WERI-Rb-1 (cell line): ENCODE results near the gene PMS1.

Experiments
- DNase-seq: peaks from one replicate; pipeline ENCODE4 v3.0.0-alpha.2; 2020
- H3K27ac ChIP-seq: fragments of 250-450 bp; sonication (Bioruptor Pico); 2 replicates; pipeline ENCODE4 v1.5.1; 2020; ENCODE audit warnings: mild to moderate bottlenecking, moderate library complexity
- H3K27me3 ChIP-seq: fragments of 250-450 bp; sonication (Bioruptor Pico); 2 replicates; pipeline ENCODE4 v1.5.1; 2021; ENCODE audit warnings: mild to moderate bottlenecking, low read depth, moderate library complexity; ENCODE audit not compliant: insufficient read depth, severe bottlenecking
- H3K36me3 ChIP-seq: fragments of 250-450 bp; sonication (Bioruptor Pico); 2 replicates; pipeline ENCODE4 v1.5.1; 2020; ENCODE audit warnings: mild to moderate bottlenecking, moderate library complexity
- H3K4me3 ChIP-seq: 2 replicates; pipeline ENCODE4 v1.5.1; 2011; ENCODE audit warnings: low read depth, mild to moderate bottlenecking, control low read depth, low read length
- H3K9me3 ChIP-seq: fragments of 250-450 bp; sonication (Bioruptor Pico); 2 replicates; pipeline ENCODE4 v1.5.1; 2021; ENCODE audit warnings: mild to moderate bottlenecking, moderate library complexity; ENCODE audit not compliant: severe bottlenecking
- TF ChIP-seq, protein P1 (sequence below): IDR thresholded peaks from 2 replicates; pipeline ENCODE4 v1.5.1; 2011; ENCODE audit warnings: low read depth, mild to moderate bottlenecking, control low read depth, inconsistent platforms, low read length

Gene PMS1

GRCh38 chr2:189799030-189799331 lies 14.7 kb downstream of the PMS1 start:
- no peak for DNase-seq
- Histone ChIP-seq H3K4me3 (no peak overlapping the region), H3K27me3 (no peaks in the 10 kb centered on the region), H3K9me3 (no peaks in the 10 kb centered on the region), H3K27ac (no peak overlapping the region), H3K36me3 (peaks cover 56% of the 10 kb centered on the region)
- TF ChIP-seq, protein P1, sequence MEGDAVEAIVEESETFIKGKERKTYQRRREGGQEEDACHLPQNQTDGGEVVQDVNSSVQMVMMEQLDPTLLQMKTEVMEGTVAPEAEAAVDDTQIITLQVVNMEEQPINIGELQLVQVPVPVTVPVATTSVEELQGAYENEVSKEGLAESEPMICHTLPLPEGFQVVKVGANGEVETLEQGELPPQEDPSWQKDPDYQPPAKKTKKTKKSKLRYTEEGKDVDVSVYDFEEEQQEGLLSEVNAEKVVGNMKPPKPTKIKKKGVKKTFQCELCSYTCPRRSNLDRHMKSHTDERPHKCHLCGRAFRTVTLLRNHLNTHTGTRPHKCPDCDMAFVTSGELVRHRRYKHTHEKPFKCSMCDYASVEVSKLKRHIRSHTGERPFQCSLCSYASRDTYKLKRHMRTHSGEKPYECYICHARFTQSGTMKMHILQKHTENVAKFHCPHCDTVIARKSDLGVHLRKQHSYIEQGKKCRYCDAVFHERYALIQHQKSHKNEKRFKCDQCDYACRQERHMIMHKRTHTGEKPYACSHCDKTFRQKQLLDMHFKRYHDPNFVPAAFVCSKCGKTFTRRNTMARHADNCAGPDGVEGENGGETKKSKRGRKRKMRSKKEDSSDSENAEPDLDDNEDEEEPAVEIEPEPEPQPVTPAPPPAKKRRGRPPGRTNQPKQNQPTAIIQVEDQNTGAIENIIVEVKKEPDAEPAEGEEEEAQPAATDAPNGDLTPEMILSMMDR, result no peak

DNA sequence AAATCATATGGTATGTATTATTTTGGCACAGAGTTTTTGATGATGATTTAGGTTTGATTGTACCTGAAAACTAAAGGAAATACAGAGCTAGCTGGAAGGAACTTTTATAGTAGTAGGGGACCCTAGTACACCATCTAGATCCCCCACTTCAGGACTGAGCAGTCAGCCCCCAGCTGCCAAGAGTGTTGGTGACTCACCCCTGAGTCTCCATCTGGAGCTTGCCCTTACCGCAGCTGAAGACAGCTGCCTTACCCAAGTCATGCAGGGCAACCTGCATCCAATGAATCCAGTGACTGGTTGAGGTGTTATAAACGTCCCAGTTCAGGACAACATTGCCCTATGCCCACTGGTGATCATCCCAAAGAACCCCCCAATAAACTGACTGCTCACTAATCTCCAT lies 15.3 kb downstream of the PMS1 start:
- no peak for DNase-seq

DNA sequence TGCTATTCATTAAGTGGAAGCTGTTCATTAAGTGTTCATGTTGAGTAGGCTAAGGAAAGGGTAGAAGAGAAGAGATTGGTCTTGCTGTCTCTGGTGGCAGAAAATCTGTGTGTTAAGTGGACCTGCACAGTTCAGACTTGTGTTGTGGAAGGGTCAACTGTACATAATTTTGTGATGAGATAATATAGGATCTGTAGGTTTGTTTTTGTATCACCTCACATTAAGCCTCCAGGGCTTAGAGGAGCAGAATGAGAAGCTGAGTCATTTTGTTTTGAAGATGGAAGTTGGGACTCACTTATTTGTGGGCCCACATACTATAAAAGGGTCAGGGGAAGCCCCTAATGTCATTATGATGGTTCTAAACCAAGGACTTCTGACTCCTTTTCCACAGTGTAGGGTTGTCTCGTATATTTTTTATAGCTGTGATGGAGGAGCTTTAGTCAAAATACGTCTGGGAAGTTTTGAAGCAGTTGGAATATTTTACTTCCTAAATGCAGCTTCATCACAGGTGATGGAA lies 18.2 kb downstream of the PMS1 start:
- TF ChIP-seq, protein P1, result no peak
- no peak overlapping the region for H3K4me3 ChIP-seq
- H3K27me3 ChIP-seq, result no peaks in the 10 kb centered on the region
- H3K27ac ChIP-seq, result no peak overlapping the region
- peaks cover 53% of the 10 kb centered on the region for H3K36me3 ChIP-seq
- no peak for DNase-seq
- H3K9me3 ChIP-seq, result no peaks in the 10 kb centered on the region

More for the DNA sequence above, 15.3 kb downstream of the PMS1 start:
- no peak overlapping the region for H3K4me3 ChIP-seq
- H3K9me3 ChIP-seq, result no peaks in the 10 kb centered on the region
- H3K27me3 ChIP-seq, result no peaks in the 10 kb centered on the region
- H3K27ac ChIP-seq, result no peak overlapping the region
- TF ChIP-seq, protein P1, result no peak
- H3K36me3 ChIP-seq, result peaks cover 53% of the 10 kb centered on the region

DNA sequence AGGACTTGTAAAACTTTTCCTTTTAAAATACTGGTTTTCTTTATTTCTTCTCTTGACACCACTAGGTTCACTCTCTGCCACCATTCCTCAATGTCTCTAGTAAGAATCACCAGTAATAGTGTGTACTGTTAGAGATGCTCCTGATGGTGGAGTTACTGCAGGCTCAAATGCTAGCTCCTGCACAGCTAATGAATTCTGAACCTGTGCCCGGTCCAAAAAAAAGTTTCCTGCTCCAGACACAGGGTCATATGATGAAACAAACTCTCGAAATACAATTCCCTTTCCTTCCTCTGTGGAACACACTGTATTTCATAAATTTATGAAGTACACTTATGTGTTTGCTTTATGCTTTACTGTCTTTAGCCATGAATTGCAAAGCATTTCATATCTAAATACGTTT lies 19.2 kb downstream of the PMS1 start:
- Histone ChIP-seq H3K36me3 (peaks cover 51% of the 10 kb centered on the region), H3K9me3 (no peaks in the 10 kb centered on the region), H3K27me3 (no peaks in the 10 kb centered on the region), H3K27ac (no peak overlapping the region), H3K4me3 (no peak overlapping the region)
- TF ChIP-seq, protein P1, result no peak
- no peak for DNase-seq

DNA sequence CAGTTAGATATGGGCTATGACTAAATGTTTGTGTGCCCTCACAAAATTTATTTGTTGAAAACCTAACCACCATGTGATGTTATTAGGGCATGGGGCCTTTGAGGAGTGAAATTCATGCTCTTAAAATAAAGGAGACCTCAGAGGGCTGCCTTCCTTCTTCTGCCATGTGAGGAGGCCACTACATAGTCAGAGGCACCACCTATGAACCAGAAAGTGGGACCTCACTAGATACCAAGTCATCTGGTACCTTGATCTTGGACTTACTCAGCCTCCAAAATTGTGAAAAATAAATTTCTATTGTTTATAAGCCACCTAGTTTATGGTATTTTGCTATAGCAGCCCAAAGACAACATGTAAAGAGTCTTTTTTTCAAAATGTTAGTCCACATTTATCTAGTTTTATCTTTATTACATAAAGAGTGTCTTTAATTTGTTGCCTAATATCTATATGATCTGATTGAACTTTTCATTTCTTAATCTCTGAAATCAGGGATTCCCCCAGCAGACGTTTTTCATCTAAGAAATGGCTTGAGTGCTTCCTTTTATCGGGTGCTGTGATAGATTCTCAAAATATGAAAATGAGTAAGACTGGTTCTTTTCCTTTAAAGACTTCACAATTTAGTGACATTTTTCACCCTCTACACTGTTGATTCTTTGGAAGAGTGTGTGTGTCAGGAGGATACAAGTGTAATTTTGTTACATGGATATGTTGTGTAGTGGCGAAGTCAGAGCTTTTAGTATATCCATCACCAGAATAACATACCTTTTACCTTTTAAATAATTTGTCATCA lies 34.2 kb downstream of the PMS1 start:
- Histone ChIP-seq H3K27me3 (no peaks in the 10 kb centered on the region), H3K4me3 (no peak overlapping the region), H3K36me3 (peaks cover 36% of the 10 kb centered on the region), H3K9me3 (no peaks in the 10 kb centered on the region), H3K27ac (no peak overlapping the region)
- TF ChIP-seq, protein P1, result no peak
- DNase-seq, result no peak

DNA sequence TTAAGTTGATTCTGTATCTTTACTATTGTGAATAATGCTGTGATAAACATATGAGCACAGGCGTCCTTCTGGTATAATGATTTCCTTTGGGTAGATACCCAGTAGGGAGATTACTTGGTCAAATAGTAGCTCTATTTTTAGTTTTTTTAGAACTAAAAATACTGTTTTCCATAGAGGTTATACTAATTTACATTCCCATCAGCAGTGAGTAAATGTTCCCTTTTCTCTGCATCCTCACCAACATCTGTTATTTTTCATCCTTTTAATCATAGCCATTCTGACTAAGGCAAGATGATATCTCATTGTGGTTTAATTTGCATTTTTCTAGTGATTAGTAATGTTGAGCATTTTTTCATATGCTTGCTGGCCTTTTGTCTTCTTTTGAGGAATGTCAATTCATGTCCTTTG lies 35.1 kb downstream of the PMS1 start:
- Histone ChIP-seq H3K4me3 (no peak overlapping the region), H3K9me3 (no peaks in the 10 kb centered on the region), H3K27ac (no peak overlapping the region), H3K36me3 (peaks cover 33% of the 10 kb centered on the region), H3K27me3 (no peaks in the 10 kb centered on the region)
- no peak for DNase-seq
- TF ChIP-seq, protein P1, result no peak
